ENCODE results near the gene TMEM163.

The TMEM163 gene

GRCh38 chr2:134722728-134723127, 3.9 kb upstream of the TMEM163 start:
- no peak for DNase-seq

GRCh38 chr2:134721596-134721995, 2.8 kb upstream of the TMEM163 start:
- no peak for DNase-seq

GRCh38 chr2:134718023-134718816, 580 bp downstream of the TMEM163 start:
- DNase-seq, result no peak

GRCh38 chr2:134717286-134718022, 1.3 kb downstream of the TMEM163 start:
- no peak for DNase-seq

- DNase-seq, result no peak
Measured at GRCh38 chr2:134716721-134717243, 2.0 kb downstream of the TMEM163 start.

- DNase-seq, result no peak
Measured at GRCh38 chr2:134715932-134716643, 2.7 kb downstream of the TMEM163 start.

- no peak for DNase-seq
Measured at GRCh38 chr2:134714228-134714627, 4.6 kb downstream of the TMEM163 start.

GRCh38 chr2:134713606-134714005, 5.2 kb downstream of the TMEM163 start:
- DNase-seq, result no peak

- no peak for DNase-seq
Measured at GRCh38 chr2:134713176-134713575, 5.6 kb downstream of the TMEM163 start.

- no peak for DNase-seq
Measured at GRCh38 chr2:134712736-134713135, 6.1 kb downstream of the TMEM163 start.

GRCh38 chr2:134712299-134712698, 6.5 kb downstream of the TMEM163 start:
- DNase-seq, result no peak

GRCh38 chr2:134711692-134712091, 7.1 kb downstream of the TMEM163 start:
- DNase-seq, result no peak

- no peak for DNase-seq
Measured at GRCh38 chr2:134707330-134707676, 11.5 kb downstream of the TMEM163 start.

GRCh38 chr2:134706587-134707329, 12.0 kb downstream of the TMEM163 start:
- DNase-seq, result no peak

GRCh38 chr2:134705861-134706586, 12.8 kb downstream of the TMEM163 start:
- DNase-seq, result no peak

GRCh38 chr2:134704173-134704572, 14.6 kb downstream of the TMEM163 start:
- no peak for DNase-seq

- DNase-seq, result no peak
Measured at GRCh38 chr2:134703426-134703825, 15.4 kb downstream of the TMEM163 start.

GRCh38 chr2:134700730-134701129, 18.1 kb downstream of the TMEM163 start:
- DNase-seq, result no peak

GRCh38 chr2:134694411-134694810, 24.4 kb downstream of the TMEM163 start:
- DNase-seq, result no peak

GRCh38 chr2:134693359-134694330, 25.2 kb downstream of the TMEM163 start:
- no peak for DNase-seq

GRCh38 chr2:134692499-134692898, 26.3 kb downstream of the TMEM163 start:
- DNase-seq, result no peak
